Measurements from ENCODE around the gene SIPA1.

Gene SIPA1

GRCh38 chr11:65651339-65651588 lies 13.4 kb downstream of the SIPA1 start:
- Histone ChIP-seq H3K56ac (ENCODE audit: low read length) (no peak overlapping the region), H3K23ac (ENCODE audit: low read length) (no peak overlapping the region), H4K8ac (ENCODE audit: low read depth, low read length) (no peak overlapping the region), H2BK120ac (ENCODE audit: low read depth, low read length) (no peak overlapping the region), H3K4ac (ENCODE audit: low read depth, low read length) (no peak overlapping the region), H3K4me2 (ENCODE audit: low read length) (no peak overlapping the region), H3K36me3 (ENCODE audit: control insufficient read depth, insufficient read depth, low read length) (no peaks in the 10 kb centered on the region), H4K5ac (ENCODE audit: low read length) (no peak overlapping the region), H3K79me1 (ENCODE audit: low read length) (no peaks in the 10 kb centered on the region), H3K4me1 (ENCODE audit: control insufficient read depth, low read depth, low read length) (peaks cover 2% of the 10 kb centered on the region), H3K9ac (ENCODE audit: low read length) (no peak overlapping the region), H3K4me3 (ENCODE audit: low read length) (no peak overlapping the region), H2BK5ac (ENCODE audit: low read length) (no peak overlapping the region), H2BK15ac (replicated peaks; ENCODE audit: low read depth) (no peak overlapping the region), H3K27me3 (ENCODE audit: insufficient read depth, low read length, poor library complexity) (no peaks in the 10 kb centered on the region), H3K18ac (ENCODE audit: low read length) (no peak overlapping the region), H2AK5ac (ENCODE audit: low read length) (no peak overlapping the region), H3K79me2 (ENCODE audit: control insufficient read depth, insufficient read depth, low read length) (no peaks in the 10 kb centered on the region), H3K27ac (ENCODE audit: low read depth, low read length) (no peak overlapping the region)
- WGBS (ENCODE audit: extremely low coverage, insufficient coverage, low lambda C conversion rate) = no CpG with 5 or more reads among the region's 3 CpGs
- no peak for DNase-seq

- peak overlapping the region; percentile 96 for H3K56ac ChIP-seq (ENCODE audit: low read length)
- H3K79me2 ChIP-seq (ENCODE audit: control insufficient read depth, insufficient read depth, low read length) = no peaks in the 10 kb centered on the region
- H2BK5ac ChIP-seq (ENCODE audit: low read length) = peak overlapping the region; percentile 59
- H3K23ac ChIP-seq (ENCODE audit: low read length) = no peak overlapping the region
- peak overlapping the region; percentile 30 for H2AK5ac ChIP-seq (ENCODE audit: low read length)
- H2BK120ac ChIP-seq (ENCODE audit: low read depth, low read length) = no peak overlapping the region
- H3K27ac ChIP-seq (ENCODE audit: low read depth, low read length) = peak overlapping the region; percentile 57
- no peaks in the 10 kb centered on the region for H3K79me1 ChIP-seq (ENCODE audit: low read length)
- H4K8ac ChIP-seq (ENCODE audit: low read depth, low read length) = no peak overlapping the region
- WGBS (ENCODE audit: extremely low coverage, insufficient coverage, low lambda C conversion rate) = no CpG with 5 or more reads among the region's 28 CpGs
- H3K9ac ChIP-seq (ENCODE audit: low read length) = peak overlapping the region; percentile 89
- no peaks in the 10 kb centered on the region for H3K36me3 ChIP-seq (ENCODE audit: control insufficient read depth, insufficient read depth, low read length)
- H2BK15ac ChIP-seq (replicated peaks; ENCODE audit: low read depth) = no peak overlapping the region
- peaks cover 2% of the 10 kb centered on the region for H3K4me1 ChIP-seq (ENCODE audit: control insufficient read depth, low read depth, low read length)
- no peaks in the 10 kb centered on the region for H3K27me3 ChIP-seq (ENCODE audit: insufficient read depth, low read length, poor library complexity)
- peak overlapping the region; percentile 43 for H3K4me3 ChIP-seq (ENCODE audit: low read length)
- H3K4me2 ChIP-seq (ENCODE audit: low read length) = peak overlapping the region; percentile 94
- DNase-seq = no peak
- H3K4ac ChIP-seq (ENCODE audit: low read depth, low read length) = no peak overlapping the region
- no peak overlapping the region for H3K18ac ChIP-seq (ENCODE audit: low read length)
- H4K5ac ChIP-seq (ENCODE audit: low read length) = no peak overlapping the region
Observed at GRCh38 chr11:65651589-65652510, 13.9 kb downstream of the SIPA1 start.

GRCh38 chr11:65652511-65653228 lies 14.8 kb downstream of the SIPA1 start:
- peak overlapping the region; percentile 75 for H2BK5ac ChIP-seq (ENCODE audit: low read length)
- no peak overlapping the region for H2BK120ac ChIP-seq (ENCODE audit: low read depth, low read length)
- DNase-seq = peak; percentile 94
- WGBS (ENCODE audit: extremely low coverage, insufficient coverage, low lambda C conversion rate) = no CpG with 5 or more reads among the region's 68 CpGs
- peak overlapping the region; percentile 66 for H2AK5ac ChIP-seq (ENCODE audit: low read length)
- H3K27me3 ChIP-seq (ENCODE audit: insufficient read depth, low read length, poor library complexity) = no peaks in the 10 kb centered on the region
- H2BK15ac ChIP-seq (replicated peaks; ENCODE audit: low read depth) = no peak overlapping the region
- peak overlapping the region; percentile 45 for H3K4me3 ChIP-seq (ENCODE audit: low read length)
- H3K79me1 ChIP-seq (ENCODE audit: low read length) = no peaks in the 10 kb centered on the region
- H3K79me2 ChIP-seq (ENCODE audit: control insufficient read depth, insufficient read depth, low read length) = no peaks in the 10 kb centered on the region
- peak overlapping the region; percentile 95 for H3K18ac ChIP-seq (ENCODE audit: low read length)
- peak overlapping the region; percentile 97 for H3K56ac ChIP-seq (ENCODE audit: low read length)
- no peak overlapping the region for H3K23ac ChIP-seq (ENCODE audit: low read length)
- peak overlapping the region; percentile 73 for H3K4ac ChIP-seq (ENCODE audit: low read depth, low read length)
- H3K4me1 ChIP-seq (ENCODE audit: control insufficient read depth, low read depth, low read length) = peaks cover 2% of the 10 kb centered on the region
- H4K8ac ChIP-seq (ENCODE audit: low read depth, low read length) = peak overlapping the region; percentile 59
- H3K36me3 ChIP-seq (ENCODE audit: control insufficient read depth, insufficient read depth, low read length) = peaks cover 2% of the 10 kb centered on the region
- peak overlapping the region; percentile 54 for H4K5ac ChIP-seq (ENCODE audit: low read length)
- peak overlapping the region; percentile 94 for H3K4me2 ChIP-seq (ENCODE audit: low read length)
- H3K9ac ChIP-seq (ENCODE audit: low read length) = peak overlapping the region; percentile 89
- H3K27ac ChIP-seq (ENCODE audit: low read depth, low read length) = peak overlapping the region; percentile 93

- Histone ChIP-seq H3K23ac (ENCODE audit: low read length) (no peak overlapping the region), H2BK15ac (replicated peaks; ENCODE audit: low read depth) (no peak overlapping the region), H2BK120ac (ENCODE audit: low read depth, low read length) (no peak overlapping the region), H3K27ac (ENCODE audit: low read depth, low read length) (peak overlapping the region; percentile 93), H2BK5ac (ENCODE audit: low read length) (peak overlapping the region; percentile 75), H3K27me3 (ENCODE audit: insufficient read depth, low read length, poor library complexity) (no peaks in the 10 kb centered on the region), H3K4me2 (ENCODE audit: low read length) (peak overlapping the region; percentile 58), H3K56ac (ENCODE audit: low read length) (peak overlapping the region; percentile 90), H3K36me3 (ENCODE audit: control insufficient read depth, insufficient read depth, low read length) (peaks cover 4% of the 10 kb centered on the region), H3K4ac (ENCODE audit: low read depth, low read length) (peak overlapping the region; percentile 49), H4K5ac (ENCODE audit: low read length) (peak overlapping the region; percentile 54), H2AK5ac (ENCODE audit: low read length) (peak overlapping the region; percentile 66), H4K8ac (ENCODE audit: low read depth, low read length) (peak overlapping the region; percentile 59), H3K18ac (ENCODE audit: low read length) (peak overlapping the region; percentile 19), H3K9ac (ENCODE audit: low read length) (peak overlapping the region; percentile 85), H3K4me3 (ENCODE audit: low read length) (no peak overlapping the region), H3K79me2 (ENCODE audit: control insufficient read depth, insufficient read depth, low read length) (no peaks in the 10 kb centered on the region), H3K79me1 (ENCODE audit: low read length) (no peaks in the 10 kb centered on the region), H3K4me1 (ENCODE audit: control insufficient read depth, low read depth, low read length) (peaks cover 2% of the 10 kb centered on the region)
- WGBS (ENCODE audit: extremely low coverage, insufficient coverage, low lambda C conversion rate) = no CpG with 5 or more reads among the region's 12 CpGs
- DNase-seq = no peak
Observed at GRCh38 chr11:65653229-65654225, 15.6 kb downstream of the SIPA1 start.
